Activated CD4-positive, alpha-beta T cell treated with anti-CD3 and anti-CD28 coated beads for 4 hours (primary cell): Measurements from ENCODE around the gene OXER1.

Source experiments
- DNase-seq, 2 donors: peaks; one replicate each; pipeline ENCODE4 v3.0.0-alpha.2; 2020

OXER1 gene, protein sequence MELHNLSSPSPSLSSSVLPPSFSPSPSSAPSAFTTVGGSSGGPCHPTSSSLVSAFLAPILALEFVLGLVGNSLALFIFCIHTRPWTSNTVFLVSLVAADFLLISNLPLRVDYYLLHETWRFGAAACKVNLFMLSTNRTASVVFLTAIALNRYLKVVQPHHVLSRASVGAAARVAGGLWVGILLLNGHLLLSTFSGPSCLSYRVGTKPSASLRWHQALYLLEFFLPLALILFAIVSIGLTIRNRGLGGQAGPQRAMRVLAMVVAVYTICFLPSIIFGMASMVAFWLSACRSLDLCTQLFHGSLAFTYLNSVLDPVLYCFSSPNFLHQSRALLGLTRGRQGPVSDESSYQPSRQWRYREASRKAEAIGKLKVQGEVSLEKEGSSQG

DNA sequence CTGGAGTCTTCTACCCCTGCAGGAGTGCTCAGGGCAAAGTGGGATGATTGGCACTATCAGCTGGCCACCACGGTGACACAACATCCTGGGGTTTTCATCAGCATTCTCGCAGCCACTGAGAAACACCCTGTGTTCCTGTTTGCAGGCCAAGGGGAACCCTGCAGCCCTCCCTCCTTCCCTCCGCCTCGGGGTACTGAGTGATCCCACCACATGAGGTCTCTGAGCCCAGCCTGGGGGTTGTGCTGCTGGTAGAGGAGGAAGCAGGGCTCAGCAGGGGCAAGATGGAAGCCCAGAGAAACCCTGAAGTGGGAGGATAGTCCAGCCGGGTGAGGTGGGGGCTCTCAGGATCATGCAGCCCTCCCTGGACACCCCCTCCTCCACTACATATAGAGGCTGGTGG lies at the start of gene OXER1:
OXER1 (minus strand) TSS at position 40 of the 400 bp plus-strand sequence. CDS start 73 bp downstream, outside the sequence.
- DNase-seq: no peak

DNA sequence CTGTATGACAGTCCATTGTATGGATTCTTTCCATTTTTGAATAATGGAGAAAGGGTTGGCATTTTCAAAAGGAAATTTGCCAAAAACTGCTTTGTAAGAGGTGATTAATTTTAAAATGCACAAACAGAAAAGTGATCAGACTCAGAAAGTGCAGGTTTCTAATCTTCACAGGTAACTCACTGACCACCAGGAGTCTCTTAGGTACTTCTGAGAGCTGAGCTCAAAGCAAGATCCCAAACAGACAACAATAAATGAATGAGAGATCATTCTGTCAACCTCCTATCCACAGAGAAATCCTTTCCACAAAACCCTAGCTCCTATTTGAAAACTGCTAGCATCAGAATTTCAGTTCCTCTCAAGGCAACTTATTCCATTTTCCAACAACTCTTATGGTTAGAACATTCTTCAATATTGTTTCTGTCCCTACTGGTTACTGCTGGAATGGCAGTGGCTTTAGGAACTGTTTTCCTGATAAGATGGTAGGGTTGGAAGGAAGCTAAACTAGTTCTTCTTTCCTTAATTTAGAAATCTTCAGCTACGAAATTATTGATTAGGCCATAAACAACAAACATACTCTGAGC lies 49.1 kb upstream of the OXER1 start:
- DNase-seq: no peak

DNA sequence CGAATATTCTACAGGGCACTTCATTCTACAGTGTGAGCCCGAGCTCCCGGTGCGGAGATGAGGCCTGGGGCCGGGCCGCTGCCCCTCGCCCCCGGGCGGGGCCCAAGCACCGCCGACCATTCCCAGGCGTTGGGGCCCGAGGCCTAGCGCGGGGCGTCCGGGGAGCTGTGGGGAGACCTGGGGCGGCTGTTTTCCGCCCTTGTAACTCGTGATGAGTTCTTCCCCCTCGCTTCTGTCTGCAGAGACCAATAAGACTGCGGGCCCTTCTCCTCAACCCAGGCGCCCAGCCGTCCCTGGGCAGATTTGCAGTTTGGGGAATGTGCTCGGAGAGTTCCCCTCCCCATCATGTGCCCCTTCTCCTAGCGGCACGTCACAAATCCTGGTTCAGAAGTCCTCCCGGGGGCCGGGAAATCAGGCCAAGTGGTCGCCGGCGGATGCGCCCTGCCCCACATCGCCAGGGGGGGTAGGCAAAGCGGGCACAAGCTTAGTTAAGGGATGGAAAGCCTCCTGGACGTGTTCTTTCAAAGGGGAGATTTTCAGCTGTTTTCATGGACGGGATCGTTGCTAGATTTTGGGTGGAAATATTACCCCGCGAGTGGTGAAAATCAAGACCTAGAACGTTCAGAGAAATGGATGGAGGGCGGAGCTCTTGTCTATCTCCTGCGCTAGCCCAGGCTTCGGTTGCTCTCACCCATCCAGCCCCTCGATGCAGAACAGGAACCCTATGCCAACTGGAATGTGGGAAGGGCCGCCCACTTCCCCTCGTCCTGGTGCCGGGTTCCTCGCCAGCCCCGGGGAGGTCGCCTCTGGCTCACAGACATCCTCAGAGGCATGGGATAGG lies 47.3 kb upstream of the OXER1 start:
- DNase-seq: peak; percentile 37 to 47

DNA sequence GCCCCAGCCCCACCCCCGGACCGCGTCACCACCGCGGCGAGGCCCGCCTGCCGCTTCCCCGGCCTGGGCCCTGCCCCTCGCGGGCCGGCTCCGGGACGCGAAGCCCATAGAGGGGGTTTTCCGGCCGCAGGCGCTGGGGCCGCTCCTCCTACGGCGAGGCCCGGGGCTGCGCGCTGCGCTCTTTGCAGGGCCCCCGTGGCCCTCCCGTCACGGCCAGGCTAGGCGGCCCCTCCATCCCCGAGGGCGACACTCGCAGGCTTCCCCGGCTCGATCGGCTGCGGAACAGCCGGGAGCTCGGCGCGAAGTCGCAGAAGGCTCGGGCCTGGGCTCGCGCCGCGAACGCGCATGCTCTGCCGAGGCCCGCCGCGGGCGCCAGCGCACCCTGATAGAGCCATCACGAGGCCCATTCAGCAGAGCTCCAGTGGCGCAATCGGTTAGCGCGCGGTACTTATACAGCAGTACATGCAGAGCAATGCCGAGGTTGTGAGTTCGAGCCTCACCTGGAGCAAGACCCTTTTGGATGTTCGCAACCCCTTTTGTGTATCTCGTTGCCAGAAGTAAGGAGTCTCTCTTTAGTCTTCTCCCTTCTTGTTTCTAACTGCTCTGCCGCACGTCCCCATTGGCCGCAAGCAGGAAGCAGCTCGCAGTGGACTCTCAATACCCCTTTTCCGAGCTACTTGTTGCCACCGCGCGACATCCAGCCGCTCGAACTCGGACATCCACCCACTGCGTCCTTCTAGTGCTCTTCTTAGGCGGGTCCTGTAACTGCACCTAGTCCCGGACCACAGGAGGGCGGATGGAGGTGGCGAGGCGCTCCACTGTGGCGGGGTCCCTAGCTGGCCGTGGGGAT lies 46.4 kb upstream of the OXER1 start:
- DNase-seq: peak; percentile 90 to 94

DNA sequence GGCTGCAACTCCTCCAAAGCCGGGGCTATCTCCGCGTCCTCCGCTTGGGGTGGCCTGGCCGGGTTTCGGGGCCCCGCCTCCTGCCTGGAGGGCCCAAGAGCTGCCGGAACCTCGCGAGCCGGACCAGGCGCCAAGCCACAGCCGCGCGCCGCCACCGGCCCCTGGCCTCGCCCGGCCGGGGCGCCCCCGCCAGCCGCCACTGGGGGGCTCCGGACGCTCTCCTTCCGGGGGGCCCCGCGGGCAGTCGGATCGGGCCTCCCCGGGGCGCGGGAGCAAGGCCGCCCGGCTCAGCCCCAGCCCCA lies 45.8 kb upstream of the OXER1 start:
- DNase-seq: peak in 1 of 2 donors; percentile 60

DNA sequence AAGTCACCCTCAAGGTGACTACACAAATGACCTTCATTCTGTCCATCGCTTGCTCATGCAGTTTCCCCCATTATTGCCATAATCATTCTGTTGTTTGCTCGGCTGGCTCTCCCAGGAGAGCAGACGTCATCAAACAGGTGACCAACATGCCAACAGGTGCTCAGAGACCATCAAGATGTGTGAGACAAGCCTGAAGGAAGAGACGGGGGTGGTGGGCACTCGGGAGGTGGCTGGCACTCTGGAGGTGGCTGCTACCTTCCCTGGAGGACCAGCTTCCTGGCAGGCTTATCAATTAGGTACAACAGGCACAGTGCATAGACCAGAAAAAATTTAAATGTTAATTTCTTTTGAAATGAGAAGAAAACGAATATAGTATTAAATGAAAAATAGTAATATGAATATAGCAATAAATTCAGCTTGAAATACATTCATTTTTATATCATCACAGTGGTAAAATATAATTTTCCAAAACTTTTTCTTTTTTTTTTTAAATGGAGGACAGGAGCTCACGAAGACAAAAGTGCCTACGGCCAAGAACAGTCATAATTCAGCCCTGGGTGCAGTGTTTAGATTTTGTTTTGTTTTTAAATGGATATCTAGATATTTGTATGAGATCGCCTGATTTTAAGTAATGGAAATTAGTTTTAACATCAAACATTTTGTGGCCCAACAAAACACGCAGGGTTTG lies 45.3 kb upstream of the OXER1 start:
- no peak for DNase-seq

DNA sequence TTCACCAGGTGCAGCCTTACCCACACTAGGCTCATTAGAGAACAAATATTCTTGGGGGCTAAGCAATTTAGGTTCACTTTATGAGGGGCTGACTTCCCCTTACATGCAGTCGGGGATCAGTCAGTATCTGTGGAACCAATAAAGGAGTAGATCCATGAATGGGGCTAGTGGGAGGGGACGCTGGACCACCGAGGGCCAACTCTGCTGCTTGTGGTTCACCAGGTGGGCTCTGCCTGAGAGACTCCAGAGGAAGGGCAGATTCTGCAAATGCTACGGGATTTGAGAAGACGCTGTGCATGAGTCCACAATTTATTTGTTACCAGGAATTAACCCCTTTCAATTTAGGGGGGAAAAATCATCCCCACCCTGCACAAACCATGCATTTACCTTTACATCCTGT lies 44.4 kb upstream of the OXER1 start:
- no peak for DNase-seq

DNA sequence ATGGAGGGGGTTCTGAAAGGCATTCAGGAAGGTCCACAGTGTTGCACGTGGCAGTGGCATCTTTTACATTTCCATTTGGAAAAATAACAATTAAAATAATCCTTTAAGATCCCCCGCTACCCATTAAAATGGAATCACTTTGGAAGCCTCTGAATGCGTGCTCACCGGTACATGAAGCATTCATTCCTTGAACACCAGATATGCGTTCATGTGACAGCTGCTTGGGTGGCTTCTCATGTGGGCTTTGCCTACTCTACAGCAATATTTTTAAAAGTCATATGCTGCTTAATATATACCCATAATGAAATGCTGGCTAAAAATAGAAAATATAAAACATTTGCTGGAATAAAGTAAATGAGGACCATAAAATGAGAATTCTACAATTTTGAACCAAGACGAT lies 42.9 kb upstream of the OXER1 start:
- no peak for DNase-seq

DNA sequence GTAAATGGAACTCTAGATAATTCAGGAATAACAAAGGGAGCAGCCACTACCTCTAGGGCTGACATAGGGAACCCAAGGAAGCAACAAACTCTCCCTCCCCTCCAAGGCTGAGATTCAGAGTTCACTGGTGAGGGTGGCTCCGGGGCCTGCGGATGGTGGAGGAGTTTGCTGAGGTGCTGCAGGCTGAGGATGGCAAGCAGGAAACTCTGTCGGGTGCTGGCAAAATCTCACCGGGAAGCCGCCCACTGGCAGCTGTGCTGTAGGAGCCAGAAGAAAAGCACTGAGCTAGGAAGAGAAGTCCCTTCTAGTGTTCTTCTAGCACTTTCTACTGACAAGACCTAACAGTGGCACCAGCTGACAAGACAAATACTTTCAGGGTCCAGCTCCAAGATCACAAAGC lies 41.0 kb upstream of the OXER1 start:
- DNase-seq: no peak

DNA sequence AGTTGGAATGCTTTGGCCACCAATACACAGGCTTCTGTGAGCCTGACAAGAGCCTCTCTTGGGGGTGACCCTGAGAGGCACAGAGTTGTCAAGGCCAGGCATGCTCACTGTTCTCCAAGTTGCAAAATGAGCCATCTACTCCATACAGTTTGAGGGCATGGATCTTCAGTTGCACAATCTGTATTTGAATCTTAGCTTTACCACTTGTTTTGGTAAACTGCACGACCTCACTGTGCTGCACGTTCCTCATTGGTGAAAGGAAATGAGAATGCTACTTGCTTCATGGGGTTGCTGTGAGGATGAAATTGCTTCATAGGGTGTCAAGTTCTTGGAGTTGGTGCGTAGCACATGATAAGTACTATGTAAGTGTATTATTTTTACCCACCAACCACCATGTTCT lies 40.4 kb upstream of the OXER1 start:
- no peak for DNase-seq

DNA sequence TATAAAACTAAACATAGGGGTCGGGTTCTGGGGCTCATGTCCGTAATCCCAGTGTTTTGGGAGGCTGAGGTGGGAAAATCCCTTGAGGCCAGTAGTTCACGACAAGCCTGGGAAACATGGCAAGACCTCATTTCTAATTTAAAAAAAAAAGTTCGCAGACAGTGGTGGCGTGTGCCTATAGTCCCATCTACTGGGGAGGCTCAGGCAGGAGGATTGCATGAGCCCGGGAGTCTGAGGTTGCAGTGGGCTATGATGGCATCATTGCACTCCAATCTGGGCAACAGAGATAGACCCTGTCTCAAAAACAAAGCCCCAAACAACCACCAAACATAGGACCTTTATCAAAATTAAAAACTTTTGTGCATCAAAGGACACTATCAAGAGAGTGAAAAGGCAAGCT lies 38.2 kb upstream of the OXER1 start:
- no peak for DNase-seq

DNA sequence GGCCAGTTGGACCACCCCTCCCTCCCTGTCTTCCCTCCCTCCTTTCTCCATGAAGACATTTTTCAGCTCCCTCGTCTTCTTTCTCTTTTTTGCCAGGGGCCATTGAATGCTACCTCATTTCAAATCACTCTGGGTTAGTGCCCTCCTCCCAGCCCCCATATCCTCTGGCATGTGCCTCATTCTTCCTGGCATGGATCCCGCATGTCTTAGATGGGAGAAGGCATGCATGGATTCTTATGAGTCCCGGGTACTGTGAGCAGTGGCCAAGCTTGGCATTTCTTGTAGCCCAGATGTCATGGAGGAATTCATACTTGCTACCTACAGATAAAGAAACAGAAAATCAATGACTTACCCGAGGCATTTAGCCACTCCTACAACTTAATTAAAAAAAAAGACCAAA lies 37.4 kb upstream of the OXER1 start:
- DNase-seq: no peak

DNA sequence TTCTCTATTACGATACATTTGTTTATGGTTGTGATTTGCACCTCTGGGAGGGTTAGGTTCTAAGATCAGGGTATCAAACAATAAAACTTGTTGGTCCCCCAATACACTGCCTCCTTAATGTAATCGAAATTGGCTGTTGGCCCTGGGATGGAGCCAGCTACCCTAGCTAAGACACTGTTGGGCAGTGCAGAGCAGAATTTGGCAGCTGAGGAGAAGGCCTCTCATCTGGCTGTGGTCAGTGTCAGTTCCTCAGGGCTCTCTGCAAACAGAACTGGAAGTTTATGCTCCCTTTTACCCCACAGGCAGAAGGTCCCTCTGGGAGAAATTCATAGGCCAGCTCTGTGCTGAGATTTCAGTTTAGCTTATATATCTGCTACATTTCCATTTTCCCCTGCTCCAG lies 37.0 kb upstream of the OXER1 start:
- no peak for DNase-seq

DNA sequence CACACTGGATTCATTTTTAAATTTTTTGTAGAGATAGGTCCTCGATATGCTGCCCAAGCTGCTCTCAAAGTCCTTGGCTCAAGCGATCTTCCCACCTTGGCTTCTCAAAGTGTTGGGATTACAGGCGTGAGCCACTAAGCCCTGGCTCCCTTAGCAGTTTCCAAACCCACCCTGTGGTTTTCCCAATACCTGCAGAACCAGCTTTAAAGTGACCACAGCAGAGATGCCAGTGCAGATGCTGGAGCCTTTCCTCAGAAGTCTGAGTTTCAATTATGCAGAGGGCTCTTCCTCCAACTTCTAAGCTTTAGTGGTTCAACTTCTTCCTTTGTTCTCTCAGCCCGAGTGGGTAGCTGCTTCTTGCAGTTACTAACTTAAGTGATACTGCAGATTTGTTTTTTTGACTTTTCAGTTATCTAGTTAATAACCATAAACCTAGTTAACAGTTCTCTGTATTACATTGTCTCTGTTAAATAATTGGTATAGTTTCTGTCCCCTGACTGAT lies 36.6 kb upstream of the OXER1 start:
- DNase-seq: no peak

DNA sequence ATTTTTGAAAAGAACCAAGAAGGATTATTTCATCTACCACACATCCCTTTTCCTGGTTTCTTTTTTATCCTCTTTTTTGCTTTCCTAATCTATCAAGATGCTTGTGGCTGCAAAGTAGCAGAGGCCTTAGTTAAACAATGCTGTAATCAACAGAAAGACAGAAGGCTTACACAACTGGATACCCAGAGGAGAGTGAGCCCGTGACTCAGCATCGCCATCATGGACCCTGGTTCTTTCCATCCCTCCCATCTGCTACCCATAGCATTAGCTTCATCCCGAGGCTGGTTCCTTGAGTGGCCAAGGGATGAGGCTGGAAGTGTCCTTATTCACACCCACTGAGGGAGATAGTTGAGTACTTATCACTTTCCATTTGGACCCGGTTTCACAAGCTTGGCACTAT lies 35.9 kb upstream of the OXER1 start:
- DNase-seq: no peak

DNA sequence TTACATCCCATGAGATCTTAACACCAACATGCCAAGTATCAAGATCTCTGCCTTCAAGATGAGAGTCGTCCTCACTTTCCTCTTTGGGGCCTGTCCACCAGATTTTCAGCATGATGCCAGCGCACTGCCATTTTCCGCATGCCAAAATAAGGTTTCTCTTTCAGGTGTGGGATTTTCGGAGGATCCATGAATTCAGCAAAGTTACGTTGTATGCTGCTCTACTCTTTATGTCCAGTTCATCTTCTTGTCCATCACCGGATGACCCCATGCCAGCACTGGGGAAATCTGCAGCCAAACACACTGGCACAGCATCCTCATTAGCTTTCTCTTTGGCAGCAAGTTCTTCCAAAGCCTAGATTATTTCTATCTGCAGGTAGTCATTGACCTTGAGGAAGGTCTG lies 33.3 kb upstream of the OXER1 start:
- no peak for DNase-seq

DNA sequence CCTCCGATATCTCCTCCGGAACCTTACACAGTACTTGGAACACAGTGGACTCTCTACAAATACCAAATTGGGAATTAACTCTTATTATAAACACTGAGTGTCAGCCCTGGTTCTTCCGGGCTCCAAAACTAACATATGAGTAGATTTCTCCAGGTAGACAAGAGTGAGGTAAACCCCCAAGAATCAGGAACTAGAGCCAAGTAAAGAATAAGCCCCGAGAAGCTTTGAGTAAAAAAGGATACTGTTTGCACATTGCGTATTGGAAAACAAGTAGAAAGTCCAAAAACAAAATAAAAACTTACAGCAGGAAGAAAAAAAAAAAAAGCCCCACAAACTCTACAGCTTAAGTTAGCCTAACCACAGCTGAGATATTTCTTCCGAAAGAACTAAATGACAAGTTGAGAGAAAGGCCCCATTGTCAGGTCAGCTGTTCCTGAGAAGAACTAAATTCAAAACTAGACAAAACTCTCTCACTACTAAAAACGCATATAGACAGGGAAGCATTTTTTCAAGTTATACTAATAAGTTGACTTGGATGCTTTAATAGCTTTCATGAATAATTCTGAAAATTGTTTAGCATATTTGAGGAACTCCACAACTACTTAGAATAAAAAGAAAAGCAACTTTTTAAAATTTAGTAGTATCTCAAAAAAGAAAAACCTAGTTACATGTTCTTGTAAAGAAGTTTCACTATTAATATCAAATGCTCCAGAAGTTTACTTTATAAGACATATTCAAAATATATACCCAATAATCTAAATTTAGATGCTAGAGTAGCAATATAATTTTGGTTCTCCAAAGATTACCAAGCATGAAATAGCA lies 32.7 kb upstream of the OXER1 start:
- DNase-seq: no peak

DNA sequence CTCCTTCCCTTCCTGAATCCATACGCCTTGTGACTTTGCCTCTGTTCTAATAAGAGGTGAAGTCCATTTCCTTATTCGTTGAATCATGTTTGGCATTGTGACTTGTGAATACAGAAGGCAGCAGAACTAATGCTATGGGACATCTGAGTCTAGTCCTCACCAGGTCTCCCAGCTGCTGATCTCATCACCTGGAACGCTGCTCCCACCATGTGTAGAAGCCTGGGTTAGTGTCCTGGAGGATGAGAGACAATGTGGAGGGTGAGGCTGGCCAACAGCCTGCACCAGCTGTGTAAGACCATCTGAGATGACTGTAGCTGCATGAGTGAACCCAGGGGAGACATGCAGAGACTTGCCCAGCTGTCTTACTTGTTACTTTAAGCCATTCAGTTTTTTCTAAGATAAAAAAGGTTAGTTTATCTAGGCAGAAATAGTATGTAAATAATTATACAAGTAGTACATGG lies 31.9 kb upstream of the OXER1 start:
- no peak for DNase-seq

DNA sequence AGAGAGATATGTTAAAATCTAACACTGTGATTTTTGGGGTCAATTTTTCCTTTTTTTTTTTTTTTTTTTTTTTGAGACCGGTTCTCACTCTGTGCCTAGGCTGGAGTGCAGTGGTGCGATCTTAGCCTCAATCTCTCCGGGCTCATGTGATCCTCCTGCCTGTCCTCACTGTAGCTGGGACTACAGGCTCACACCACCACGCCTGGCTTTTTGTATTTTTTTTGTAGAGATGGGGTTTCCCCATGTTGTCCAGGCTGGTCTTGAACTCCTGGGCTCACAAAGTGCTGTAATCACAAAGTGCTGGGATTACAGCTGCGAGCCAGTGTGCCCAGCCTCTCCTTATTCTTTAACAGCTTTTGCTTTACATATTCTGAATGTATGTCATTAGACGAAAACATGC lies 31.3 kb upstream of the OXER1 start:
- DNase-seq: no peak

DNA sequence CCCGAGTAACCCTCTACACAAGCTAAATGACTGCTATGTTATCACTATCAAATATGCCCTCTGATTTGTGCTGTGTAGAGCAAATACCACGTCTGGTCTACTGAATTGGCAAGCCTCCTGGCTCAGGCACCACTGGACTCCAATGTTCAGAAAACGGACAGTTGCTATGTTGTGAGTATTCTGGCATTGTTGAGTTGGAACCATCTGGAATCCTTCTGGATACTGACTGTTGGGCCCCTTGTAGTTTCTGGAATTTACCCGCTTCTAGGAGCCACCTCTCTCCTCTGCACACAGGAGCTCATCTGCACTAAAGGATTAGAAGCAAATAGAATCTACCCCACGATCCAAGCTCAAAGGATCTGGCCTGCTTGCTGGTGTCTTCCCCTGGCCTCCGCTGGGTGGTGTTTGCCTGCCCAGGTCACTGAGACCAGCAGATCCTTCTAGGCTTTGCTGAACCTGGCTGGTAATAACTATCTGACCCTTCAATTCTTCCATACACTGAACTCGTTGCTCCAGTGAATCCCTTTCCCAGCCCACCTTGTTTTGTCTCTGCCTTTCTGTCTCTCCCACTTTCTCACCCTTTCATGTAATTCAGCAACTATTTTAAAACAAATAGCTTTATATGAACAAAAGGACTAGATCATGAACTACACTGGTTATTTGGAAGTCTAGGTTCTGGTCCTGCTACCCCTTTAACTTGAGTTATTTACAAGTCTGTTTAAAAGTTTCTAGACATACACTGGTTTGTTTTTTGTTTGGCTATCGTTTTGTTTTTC lies 30.5 kb upstream of the OXER1 start:
- no peak for DNase-seq
